ENCODE results near the gene NLN.

Gene NLN

GRCh38 chr5:65695896-65696295 lies 26.1 kb upstream of the NLN start:
- no peak for TF ChIP-seq ZFX (IDR thresholded peaks at IDR 0.05)
- no peak overlapping the region for H3K27ac ChIP-seq

- no peak overlapping the region for H3K27ac ChIP-seq
- no peak for TF ChIP-seq ZFX (IDR thresholded peaks at IDR 0.05)
- TF ChIP-seq, protein P1, sequence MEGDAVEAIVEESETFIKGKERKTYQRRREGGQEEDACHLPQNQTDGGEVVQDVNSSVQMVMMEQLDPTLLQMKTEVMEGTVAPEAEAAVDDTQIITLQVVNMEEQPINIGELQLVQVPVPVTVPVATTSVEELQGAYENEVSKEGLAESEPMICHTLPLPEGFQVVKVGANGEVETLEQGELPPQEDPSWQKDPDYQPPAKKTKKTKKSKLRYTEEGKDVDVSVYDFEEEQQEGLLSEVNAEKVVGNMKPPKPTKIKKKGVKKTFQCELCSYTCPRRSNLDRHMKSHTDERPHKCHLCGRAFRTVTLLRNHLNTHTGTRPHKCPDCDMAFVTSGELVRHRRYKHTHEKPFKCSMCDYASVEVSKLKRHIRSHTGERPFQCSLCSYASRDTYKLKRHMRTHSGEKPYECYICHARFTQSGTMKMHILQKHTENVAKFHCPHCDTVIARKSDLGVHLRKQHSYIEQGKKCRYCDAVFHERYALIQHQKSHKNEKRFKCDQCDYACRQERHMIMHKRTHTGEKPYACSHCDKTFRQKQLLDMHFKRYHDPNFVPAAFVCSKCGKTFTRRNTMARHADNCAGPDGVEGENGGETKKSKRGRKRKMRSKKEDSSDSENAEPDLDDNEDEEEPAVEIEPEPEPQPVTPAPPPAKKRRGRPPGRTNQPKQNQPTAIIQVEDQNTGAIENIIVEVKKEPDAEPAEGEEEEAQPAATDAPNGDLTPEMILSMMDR (conservative IDR thresholded peaks at IDR 0.05), result no peak
Measured at GRCh38 chr5:65696892-65697291, 25.1 kb upstream of the NLN start.

DNA sequence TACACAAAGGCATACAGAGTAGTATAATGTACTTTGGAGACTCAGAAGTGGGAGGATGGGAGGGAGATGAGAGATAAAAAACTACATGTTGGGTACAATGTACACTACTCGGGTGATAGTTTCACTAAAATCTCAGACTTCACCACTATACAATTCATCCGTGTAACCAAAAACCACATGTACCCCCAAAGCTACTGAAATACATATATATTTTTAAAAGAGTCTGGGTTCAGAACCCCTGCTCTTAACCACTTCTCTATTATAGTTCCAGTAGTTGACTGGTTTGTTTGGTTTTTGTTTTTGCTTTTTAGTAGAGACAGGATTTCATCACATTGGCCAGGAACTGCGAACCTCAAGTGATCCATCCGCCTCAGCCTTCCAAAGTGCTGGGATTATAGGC lies 22.7 kb upstream of the NLN start:
- no peak overlapping the region for H3K27ac ChIP-seq
- no peak for TF ChIP-seq ZFX (IDR thresholded peaks at IDR 0.05)
- TF ChIP-seq, protein P1 (conservative IDR thresholded peaks at IDR 0.05), result no peak

DNA sequence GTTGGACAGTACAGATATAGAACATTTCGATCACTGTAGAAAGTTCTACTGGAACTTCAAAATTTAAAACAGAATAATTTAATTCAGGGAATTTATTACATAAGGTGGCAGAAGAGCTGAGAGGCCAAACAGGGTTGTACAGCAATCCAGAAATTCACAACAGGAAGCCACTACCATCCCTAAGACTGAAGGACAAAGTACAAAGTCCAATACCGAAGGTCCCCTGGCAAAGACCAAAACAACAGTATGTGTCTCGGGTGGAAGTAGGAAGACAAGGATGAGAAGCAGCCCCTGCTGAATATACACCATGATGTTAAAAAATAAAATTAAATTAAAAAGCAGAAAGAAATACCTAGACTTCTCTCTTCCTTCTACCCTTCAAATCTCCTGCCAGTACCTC lies 20.0 kb upstream of the NLN start:
- TF ChIP-seq, protein P1 (conservative IDR thresholded peaks at IDR 0.05), result no peak
- no peak for TF ChIP-seq ZFX (IDR thresholded peaks at IDR 0.05)
- H3K27ac ChIP-seq, result no peak overlapping the region

DNA sequence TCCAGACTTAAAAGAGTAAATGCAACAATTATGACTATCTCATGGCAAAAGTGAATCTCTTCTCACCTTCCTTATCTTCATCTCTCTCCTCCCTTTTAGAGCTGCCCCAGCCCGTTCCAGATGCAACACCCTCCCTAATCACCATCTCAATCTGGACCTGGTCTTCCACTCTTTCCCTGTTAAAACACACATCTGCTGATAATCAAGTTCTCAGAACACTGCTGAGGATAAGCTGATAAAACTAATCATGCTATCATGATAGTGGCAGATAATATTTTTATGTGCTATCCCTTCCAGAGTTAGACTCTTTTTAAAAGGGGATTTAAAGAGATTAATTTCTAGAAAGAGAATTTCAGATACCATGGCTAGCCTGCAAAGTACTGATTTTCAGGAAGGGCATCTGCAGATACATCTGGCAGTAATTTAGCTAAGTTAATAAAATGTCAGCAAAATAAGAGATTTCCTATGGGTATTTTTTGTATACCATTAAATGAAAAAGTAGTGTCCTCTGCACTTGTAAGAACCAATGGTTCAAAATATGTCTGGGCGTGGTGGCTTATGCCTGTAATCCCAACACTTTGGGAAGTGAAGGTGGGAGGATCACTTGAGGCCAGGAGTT lies 17.3 kb upstream of the NLN start:
- TF ChIP-seq ZFX (IDR thresholded peaks at IDR 0.05), result no peak
- TF ChIP-seq, protein P1 (conservative IDR thresholded peaks at IDR 0.05), result no peak

GRCh38 chr5:65707663-65708062 lies 14.3 kb upstream of the NLN start:
- TF ChIP-seq ZFX (IDR thresholded peaks at IDR 0.05), result no peak
- TF ChIP-seq, protein P1 (conservative IDR thresholded peaks at IDR 0.05), result no peak
- no peak overlapping the region for H3K27ac ChIP-seq

More for the DNA sequence above, 17.3 kb upstream of the NLN start:
- no peak overlapping the region for H3K27ac ChIP-seq

DNA sequence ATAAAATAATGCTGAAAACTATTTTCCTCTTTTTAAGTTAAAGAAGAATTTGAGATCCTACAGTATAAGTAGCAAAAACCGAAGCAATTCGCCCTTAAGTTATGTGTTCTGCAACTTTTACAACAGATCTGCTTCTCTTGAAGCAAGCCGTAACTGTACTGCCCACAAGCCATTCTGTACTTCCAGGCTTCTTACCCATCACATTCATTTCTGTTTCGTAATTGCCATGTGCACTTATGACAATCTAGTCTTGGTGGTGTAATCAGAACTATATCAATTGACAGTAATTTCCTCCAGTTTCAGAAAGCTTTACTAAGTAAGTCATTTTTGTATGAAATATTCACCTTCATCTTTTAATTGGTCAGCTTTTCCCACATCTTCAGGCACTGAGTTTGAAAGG lies 13.9 kb upstream of the NLN start:
- no peak overlapping the region for H3K27ac ChIP-seq
- TF ChIP-seq ZFX (IDR thresholded peaks at IDR 0.05), result no peak
- TF ChIP-seq, protein P1 (conservative IDR thresholded peaks at IDR 0.05), result no peak
